CD4-positive, alpha-beta T cell treated with Interleukin-2 at 100 ng/mL for 4 hours (primary cell): ENCODE results near the gene DGKA.
"Not testable (repeated sequence)": the region's sequence is repeated elsewhere in the genome, so short reads cannot be mapped to it uniquely, and the experiment has no call there.

Experiments
- DNase-seq: peaks from one replicate; pipeline ENCODE4 v3.0.0-alpha.2; 2020; ENCODE audit warnings: low spot score

Gene DGKA

GRCh38 chr12:55966408-55967281 is 35.7 kb downstream of the DGKA start, which contains the start of gene CDK2:
TSS of gene CDK2 (plus strand) at chr12:55966830. CDS start at chr12:55967009, 179 bp downstream.
- DNase-seq: peak; percentile 84

DNA sequence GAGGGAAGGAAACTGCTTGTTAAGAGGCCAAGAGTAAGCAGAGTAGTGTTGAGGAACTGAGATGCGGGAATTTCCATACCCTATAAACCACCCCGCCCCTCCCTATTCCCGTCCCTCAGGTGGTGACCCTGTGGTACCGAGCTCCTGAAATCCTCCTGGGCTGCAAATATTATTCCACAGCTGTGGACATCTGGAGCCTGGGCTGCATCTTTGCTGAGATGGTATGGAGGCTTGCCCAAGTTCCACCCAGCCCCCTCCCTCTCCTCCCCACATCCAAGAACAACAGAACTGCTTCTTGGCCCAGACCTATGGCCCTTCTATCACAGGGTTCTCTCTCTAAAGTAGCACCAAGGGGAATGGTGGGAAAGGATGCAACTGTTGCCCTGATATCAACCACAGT is 38.4 kb downstream of the DGKA start:
- DNase-seq: no peak

DNA sequence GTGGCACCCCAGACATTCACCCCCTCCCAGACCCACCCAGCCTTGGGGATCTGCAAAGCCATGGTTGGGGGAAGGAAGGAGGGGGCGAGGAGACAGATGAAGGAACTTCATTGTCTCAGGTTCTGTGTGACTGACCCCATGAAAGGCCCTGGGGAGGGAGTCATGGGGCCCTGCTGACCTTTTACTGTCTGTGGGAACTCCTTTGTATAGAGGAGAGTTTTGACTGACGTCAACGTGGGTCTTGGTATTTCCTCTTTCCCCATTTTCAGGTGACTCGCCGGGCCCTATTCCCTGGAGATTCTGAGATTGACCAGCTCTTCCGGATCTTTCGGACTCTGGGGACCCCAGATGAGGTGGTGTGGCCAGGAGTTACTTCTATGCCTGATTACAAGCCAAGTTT is 39.8 kb downstream of the DGKA start:
- no peak for DNase-seq

- DNase-seq: no peak
Measured at GRCh38 chr12:55972042-55972441, 41.1 kb downstream of the DGKA start.

DNA sequence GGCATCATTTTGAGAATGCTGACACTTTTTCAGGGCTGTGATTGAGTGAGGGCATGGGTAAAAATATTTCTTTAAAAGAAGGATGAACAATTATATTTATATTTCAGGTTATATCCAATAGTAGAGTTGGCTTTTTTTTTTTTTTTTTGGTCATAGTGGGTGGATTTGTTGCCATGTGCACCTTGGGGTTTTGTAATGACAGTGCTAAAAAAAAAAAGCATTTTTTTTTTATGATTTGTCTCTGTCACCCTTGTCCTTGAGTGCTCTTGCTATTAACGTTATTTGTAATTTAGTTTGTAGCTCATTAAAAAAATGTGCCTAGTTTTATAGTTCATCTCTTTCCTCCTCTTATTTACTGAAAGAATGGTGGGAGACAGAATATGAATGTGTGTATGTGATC is 41.5 kb downstream of the DGKA start:
- DNase-seq: no peak

- no peak for DNase-seq
Measured at GRCh38 chr12:55972911-55973598, 42.1 kb downstream of the DGKA start.

GRCh38 chr12:55973599-55974307 is 42.8 kb downstream of the DGKA start, which contains the start of gene RAB5B:
TSS of gene RAB5B (plus strand) at chr12:55974078. CDS start at chr12:55986961, 12,883 bp downstream.
- peak; percentile 100 for DNase-seq

DNA sequence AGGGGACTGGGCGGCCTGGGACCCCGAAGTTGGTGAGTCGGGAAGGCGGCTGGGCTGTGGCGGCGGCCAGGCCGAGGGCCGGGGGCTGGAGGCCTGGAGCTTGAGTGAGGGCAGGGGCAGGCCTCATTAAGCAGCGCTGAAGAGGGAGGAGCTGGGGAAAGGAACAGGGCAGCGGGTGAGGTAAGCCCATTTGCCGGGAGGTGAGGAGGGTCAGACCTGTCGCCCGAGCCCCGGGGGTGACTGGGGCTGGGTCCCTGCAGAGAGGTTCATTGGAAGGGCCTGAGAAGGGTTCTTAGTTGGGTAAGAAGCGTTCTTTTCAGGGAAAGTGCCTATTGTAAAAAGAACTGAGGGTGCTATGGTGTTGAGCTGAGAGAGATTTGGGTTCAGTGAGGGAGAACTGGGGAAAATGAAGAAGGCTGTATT is 43.4 kb downstream of the DGKA start:
- DNase-seq: peak; percentile 24

DNA sequence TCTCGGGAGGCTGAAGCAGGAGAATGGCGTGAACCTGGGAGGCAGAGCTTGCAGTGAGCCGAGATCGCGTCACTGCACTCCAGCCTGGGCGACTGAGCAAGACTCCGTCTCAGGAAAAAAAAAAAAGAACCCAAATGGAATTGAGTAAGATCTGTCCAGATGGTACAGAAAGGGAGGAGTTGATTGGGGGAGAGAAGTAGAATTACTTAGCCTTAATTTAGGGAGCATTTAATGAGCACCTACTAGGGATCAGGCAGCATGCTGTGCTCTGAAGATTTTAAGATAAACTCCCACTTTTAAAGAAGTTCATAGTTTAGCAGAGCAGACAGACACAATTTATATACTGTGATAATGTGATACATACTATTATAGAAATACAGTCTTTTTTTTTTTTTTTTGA is 47.4 kb downstream of the DGKA start:
- DNase-seq: no peak

GRCh38 chr12:55979069-55979468 is 48.1 kb downstream of the DGKA start:
- no peak for DNase-seq

DNA sequence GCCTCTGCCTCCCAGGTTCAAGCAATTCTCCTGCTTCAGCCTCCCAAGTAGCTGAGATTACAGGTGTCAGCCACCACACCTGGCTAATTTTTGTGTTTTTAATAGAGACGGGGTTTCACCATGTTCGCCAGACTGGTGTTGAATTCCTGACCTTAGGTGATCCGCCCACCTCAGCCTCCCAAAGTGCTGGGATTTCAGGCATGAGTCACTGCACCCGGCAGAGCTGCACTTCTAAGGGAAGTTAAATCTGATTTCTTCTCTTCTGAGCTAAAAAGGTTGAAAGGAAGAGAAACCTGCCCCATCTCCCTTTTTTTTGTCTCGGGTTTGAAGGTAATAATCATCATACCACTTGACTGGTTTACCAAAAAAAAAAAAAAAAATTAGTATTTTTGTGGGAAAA is 50.9 kb downstream of the DGKA start:
- not testable (repeated sequence) for DNase-seq

DNA sequence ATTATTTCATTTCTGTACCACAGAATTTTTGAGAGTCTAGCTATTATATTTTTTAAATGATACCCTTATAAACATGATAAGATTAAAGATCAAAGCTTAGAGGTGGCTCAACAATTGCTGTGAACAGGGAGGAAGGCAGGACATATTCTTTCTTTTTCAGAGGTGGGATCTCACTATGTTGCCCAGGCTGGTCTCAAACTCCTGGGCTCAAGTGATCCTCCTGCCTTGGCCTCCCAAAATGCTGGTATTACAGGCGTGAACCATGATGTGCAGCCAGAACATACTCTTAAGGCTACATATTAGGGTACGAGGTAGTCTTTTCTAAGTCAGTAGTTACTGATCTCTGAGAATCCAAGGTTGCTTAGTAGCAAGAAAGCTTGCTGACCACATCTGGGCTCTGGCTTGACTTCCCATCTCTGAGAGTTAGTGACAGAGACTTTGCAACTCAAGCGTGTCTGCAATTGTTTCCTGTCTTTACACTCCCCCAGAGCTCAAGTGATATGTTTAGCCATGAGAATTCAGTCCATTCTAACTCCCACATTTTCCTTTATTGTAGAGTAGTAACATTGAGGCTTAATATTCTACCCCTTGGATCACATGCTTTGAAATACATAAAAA is 51.5 kb downstream of the DGKA start:
- DNase-seq: no peak

GRCh38 chr12:55983232-55983842 is 52.4 kb downstream of the DGKA start:
- DNase-seq: no peak

DNA sequence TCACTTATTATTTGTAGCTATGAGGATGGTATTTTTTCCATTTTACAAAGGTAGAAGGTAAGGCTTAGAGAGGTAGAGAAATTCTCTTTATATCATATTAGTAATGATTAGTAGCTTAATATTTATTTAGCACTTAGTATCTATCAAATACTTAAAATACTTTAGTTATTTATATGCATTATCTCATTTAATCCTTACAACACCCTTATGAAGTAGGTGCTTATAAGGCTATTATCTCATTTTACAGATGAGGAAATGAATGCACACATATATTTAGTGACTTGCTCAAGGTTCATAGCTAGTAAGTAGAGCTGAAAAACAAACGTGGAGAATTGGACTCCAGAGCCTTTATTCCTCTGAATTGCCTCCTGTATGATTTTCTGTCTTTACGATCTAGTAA is 53.9 kb downstream of the DGKA start:
- no peak for DNase-seq

DNA sequence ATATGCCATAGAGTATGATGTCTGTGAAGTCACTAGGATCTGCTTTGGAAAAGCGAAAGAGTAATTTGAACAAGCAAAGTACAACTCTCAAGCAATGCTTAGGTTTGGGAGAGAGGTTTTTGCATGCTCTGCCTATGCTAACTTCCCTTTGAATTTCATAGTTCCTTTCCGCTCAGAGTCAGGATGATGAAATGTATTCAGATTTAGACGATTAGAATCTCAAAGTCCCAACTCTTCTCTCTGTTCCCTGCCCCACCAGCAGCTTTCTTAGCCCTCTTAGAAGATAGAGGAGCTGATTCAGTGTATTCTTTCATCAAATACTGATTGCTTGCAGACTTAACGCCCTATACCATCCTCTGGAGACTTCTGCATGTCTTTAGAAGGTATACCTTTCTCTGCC is 54.4 kb downstream of the DGKA start:
- DNase-seq: no peak

- DNase-seq: not testable (repeated sequence)
Measured at GRCh38 chr12:55985976-55986375, 55.0 kb downstream of the DGKA start.

- DNase-seq: no peak
Measured at GRCh38 chr12:55991110-55991509, 60.1 kb downstream of the DGKA start.

DNA sequence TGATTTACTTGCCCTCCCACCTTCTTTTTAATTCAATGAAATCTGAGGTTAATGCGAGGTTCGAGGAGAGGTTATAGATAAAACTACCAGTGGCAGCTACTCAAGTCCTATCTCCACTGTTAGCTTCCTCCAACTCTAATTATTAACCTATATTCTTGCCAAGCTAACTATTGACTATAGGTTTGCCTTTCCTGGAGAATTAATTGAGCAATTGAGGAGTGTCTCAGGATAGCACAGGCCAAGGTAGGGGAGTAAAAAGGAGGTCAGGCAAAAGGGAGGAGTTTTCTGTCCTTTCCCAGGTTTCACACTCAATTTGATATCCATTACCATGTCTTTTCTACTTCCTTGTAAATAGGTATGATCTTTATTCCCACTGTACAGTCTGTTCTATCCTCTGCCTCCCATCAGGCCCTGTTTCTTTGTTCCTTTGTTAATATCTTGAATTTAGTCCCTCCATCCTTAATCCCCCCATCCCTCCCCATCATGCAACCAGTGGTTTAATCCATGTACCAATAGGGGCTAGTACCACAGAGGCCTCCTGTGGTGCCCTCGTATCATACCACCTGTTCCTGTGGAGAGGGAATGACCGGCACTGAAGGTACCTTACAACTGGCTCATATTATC is 62.4 kb downstream of the DGKA start:
- no peak for DNase-seq

- DNase-seq: no peak
Measured at GRCh38 chr12:55995366-55995765, 64.4 kb downstream of the DGKA start.

GRCh38 chr12:55996201-55996714 is 65.3 kb downstream of the DGKA start:
- peak; percentile 84 for DNase-seq
